Chondrocyte (in vitro differentiated cells): Measurements from ENCODE around the gene TMCC1. TPM values are rescaled to one million over a fixed set of nuclear protein-coding genes. Genes with fewer than 3 reads are reported as not detected.
A peak's percentile ranks its signal among the peaks of the same experiment; 100 is the strongest.

Experiments used
- DNase-seq: peaks from one replicate; pipeline ENCODE4 v3.0.0; 2021; ENCODE audit warnings: mixed read lengths, low spot score
- H3K27ac Mint-ChIP-seq: one replicate; pipeline ENCODE4 v1.8.0; 2021; ENCODE audit warnings: mild to moderate bottlenecking, moderate library complexity, mixed read lengths; ENCODE audit not compliant: unreplicated experiment
- H3K27me3 Mint-ChIP-seq: 2 replicates; pipeline ENCODE4 v1.8.0; 2021; ENCODE audit warnings: low read depth, mixed read lengths
- H3K36me3 Mint-ChIP-seq: 2 replicates; pipeline ENCODE4 v1.8.0; 2021; ENCODE audit warnings: low read depth, mixed read lengths
- H3K4me1 Mint-ChIP-seq: 2 replicates; pipeline ENCODE4 v1.8.0; 2021; ENCODE audit warnings: low read depth, mild to moderate bottlenecking, mixed read lengths
- H3K4me3 Mint-ChIP-seq: one replicate; pipeline ENCODE4 v1.8.0; 2021; ENCODE audit warnings: mild to moderate bottlenecking, moderate library complexity, mixed read lengths; ENCODE audit not compliant: unreplicated experiment
- H3K9me3 Mint-ChIP-seq: 2 replicates; pipeline ENCODE4 v1.8.0; 2021; ENCODE audit warnings: low read depth, mixed read lengths
- total RNA-seq: library from RNA; stranded (reverse); gene quantifications from 3 replicates; pipeline ENCODE4 v1.2.1, GENCODE V29; 2021
- TF ChIP-seq, protein P1 (sequence below): fragments of 200-600 bp; sonication (generic); IDR thresholded peaks from 2 replicates; pipeline ENCODE4 v1.5.0; 2021; ENCODE audit warnings: antibody characterized with exemption, mild to moderate bottlenecking, moderate library complexity

The TMCC1 gene
- total RNA-seq, 1 donor from 2014 or later: 34.3 TPM

DNA sequence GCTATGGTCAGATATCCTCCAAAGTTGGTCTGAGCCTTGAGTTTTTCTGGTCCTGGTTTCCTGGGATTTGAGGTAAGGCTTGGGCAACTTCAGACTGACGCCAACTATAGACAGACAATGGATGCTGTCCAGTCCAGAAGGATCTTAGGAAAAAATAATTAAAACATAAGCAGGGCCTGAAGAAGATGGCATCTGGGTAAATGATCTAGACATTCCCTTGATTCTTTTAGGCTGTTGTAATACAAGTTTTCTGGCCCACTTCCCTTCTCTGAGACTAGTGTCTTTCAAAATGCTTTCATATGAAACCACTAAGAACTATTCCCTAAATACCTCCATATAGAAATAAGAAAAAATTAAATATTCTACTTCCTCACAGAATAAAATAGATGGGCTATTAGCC, 239.4 kb downstream of the TMCC1 start:
- Mint-ChIP-seq H3K27me3 (no peaks in the 10 kb centered on the region), H3K4me1 (peaks cover 90% of the 10 kb centered on the region), H3K4me3 (no peak overlapping the region), H3K36me3 (no peaks in the 10 kb centered on the region), H3K27ac (peak overlapping the region; percentile 83), H3K9me3 (no peaks in the 10 kb centered on the region)
- no peak for DNase-seq
- TF ChIP-seq, protein P1, sequence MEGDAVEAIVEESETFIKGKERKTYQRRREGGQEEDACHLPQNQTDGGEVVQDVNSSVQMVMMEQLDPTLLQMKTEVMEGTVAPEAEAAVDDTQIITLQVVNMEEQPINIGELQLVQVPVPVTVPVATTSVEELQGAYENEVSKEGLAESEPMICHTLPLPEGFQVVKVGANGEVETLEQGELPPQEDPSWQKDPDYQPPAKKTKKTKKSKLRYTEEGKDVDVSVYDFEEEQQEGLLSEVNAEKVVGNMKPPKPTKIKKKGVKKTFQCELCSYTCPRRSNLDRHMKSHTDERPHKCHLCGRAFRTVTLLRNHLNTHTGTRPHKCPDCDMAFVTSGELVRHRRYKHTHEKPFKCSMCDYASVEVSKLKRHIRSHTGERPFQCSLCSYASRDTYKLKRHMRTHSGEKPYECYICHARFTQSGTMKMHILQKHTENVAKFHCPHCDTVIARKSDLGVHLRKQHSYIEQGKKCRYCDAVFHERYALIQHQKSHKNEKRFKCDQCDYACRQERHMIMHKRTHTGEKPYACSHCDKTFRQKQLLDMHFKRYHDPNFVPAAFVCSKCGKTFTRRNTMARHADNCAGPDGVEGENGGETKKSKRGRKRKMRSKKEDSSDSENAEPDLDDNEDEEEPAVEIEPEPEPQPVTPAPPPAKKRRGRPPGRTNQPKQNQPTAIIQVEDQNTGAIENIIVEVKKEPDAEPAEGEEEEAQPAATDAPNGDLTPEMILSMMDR: no peak

DNA sequence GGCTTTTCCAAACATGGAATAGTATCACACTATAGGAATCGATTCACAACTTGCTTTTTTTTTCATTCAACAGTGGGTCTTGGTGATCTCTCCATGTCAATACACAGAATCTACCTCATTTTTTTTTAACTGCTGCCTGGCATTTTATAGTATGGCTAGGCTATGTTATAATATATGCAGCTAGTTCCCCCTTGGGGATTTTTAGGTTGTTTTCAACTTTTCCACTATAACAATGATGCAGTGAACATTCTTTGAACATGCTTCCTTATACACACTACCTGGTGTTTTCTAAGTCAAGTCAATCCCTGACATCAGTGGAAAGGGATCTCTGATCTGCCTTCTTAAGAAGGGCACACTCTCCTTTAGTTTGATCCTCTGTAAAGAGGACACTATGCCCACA, 240.5 kb downstream of the TMCC1 start:
- H3K36me3 Mint-ChIP-seq: no peaks in the 10 kb centered on the region
- H3K27ac Mint-ChIP-seq: peak overlapping the region; percentile 28
- H3K27me3 Mint-ChIP-seq: no peaks in the 10 kb centered on the region
- H3K4me3 Mint-ChIP-seq: no peak overlapping the region
- H3K4me1 Mint-ChIP-seq: peaks cover 93% of the 10 kb centered on the region
- no peaks in the 10 kb centered on the region for H3K9me3 Mint-ChIP-seq
- DNase-seq: no peak
- TF ChIP-seq, protein P1: no peak

DNA sequence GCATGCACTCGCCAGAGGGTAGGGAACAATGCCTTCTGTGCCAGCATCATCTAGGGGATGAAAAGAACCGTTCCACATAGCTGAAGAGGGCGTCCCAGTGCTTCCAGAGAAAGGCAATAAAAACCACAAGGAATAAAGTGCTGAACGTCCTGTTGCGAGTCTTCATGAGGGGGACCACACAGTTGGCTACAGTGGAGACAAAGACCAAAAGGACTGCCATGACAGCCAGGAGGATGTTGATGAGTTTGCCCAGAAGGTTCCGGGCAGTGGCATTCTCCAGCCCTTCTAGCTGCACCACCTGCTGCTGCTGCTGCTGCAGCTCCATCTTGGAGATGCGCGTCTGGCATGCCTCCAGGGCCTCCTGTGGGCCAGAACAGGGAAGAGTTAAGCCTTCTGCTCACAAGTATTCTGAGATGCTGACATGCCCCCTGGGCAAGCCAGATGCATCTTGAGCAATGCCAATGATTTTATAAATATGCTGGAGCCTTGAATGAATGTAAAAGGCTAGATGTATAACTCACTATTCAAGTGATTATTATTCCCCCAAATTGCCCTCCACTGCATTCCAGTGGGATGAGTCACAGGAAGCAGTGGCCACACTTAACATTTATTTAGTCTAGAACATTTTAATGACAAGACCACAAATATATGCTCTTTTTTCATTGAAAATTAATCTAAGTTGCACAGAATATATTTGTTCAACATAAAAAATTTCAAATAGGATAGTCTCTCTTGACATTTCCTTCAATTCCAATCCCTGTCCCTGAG, 241.9 kb downstream of the TMCC1 start:
- peak overlapping the region; percentile 81 for H3K27ac Mint-ChIP-seq
- no peaks in the 10 kb centered on the region for H3K9me3 Mint-ChIP-seq
- DNase-seq: no peak
- H3K36me3 Mint-ChIP-seq: no peaks in the 10 kb centered on the region
- peaks cover 84% of the 10 kb centered on the region for H3K4me1 Mint-ChIP-seq
- H3K27me3 Mint-ChIP-seq: no peaks in the 10 kb centered on the region
- TF ChIP-seq, protein P1: peak; percentile 40
- peak overlapping the region; percentile 5 for H3K4me3 Mint-ChIP-seq

DNA sequence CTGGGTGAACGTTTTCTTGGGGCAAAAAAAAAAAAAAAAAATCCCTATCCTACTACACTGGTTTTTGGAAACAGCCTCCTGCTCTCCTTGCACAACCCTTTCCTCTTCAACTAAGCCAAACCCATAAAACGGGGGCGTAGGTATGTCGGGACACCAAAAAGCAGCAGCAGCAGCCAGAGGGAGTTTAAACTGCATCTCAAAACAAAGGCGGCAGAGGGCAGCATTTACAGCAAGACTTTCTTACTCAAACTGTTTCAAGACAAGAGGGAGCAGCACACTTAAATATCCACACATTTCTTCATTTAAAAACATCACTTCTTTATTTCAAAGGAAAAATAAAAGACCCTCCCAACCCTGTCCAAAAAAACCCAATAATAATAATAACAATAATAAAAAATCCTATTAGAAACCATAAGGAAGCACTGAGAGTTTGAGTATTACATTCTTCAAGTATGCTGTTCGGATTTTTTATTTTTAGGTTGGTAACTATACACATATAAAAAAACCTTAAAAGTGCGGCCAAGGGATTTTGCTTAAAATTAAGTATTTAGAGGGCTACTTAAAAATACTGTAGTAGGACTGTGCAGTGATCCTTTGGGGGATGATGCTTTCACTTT, 243.1 kb downstream of the TMCC1 start:
- Mint-ChIP-seq H3K9me3 (no peaks in the 10 kb centered on the region), H3K4me3 (no peak overlapping the region), H3K36me3 (peaks cover under 1% of the 10 kb centered on the region), H3K27me3 (no peaks in the 10 kb centered on the region), H3K4me1 (peaks cover 71% of the 10 kb centered on the region), H3K27ac (peak overlapping the region; percentile 45)
- no peak for DNase-seq
- TF ChIP-seq, protein P1: peak; percentile 91

DNA sequence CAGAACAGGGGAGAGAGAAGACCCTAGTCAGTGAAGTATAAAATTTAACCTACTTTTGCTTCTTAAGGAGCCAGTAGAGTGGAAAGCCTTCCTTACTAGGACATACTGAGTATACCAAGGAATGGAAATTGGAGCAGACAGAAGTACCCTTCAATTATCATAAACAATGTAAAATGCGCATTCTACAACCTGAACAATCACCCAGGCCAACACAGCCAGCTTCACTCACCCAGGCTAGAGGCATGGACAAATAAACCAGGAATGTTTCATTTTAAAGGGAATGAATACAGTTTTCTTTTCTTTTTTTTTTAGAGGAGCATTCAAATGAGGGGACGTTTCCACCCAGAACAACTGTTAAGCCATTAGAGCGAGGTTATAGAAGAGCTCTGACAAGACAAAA, 245.1 kb downstream of the TMCC1 start:
- TF ChIP-seq, protein P1: no peak
- Mint-ChIP-seq H3K9me3 (no peaks in the 10 kb centered on the region), H3K36me3 (peaks cover 3% of the 10 kb centered on the region), H3K4me3 (no peak overlapping the region), H3K4me1 (peaks cover 55% of the 10 kb centered on the region), H3K27ac (no peak overlapping the region), H3K27me3 (no peaks in the 10 kb centered on the region)
- no peak for DNase-seq
